Activated CD8-positive, alpha-beta memory T cell treated with anti-CD3 and anti-CD28 coated beads for 4 hours (primary cell): ENCODE results near the gene TEKT2.

ENCODE experiments used
- DNase-seq, 2 donors: peaks; one replicate each; pipeline ENCODE4 v3.0.0-alpha.2; 2020; ENCODE audit warnings: low read depth in 2 of 2

TEKT2 gene

GRCh38 chr1:36128126-36128904 is 44.4 kb downstream of the TEKT2 start:
- DNase-seq: no peak

GRCh38 chr1:36128905-36129206 is 45.0 kb downstream of the TEKT2 start:
- no peak for DNase-seq

- no peak for DNase-seq
Measured at GRCh38 chr1:36132029-36132428, 48.1 kb downstream of the TEKT2 start.

- DNase-seq: no peak
Measured at GRCh38 chr1:36133484-36133883, 49.6 kb downstream of the TEKT2 start.

- DNase-seq: no peak
Measured at GRCh38 chr1:36134031-36134430, 50.1 kb downstream of the TEKT2 start.

GRCh38 chr1:36134505-36135329 is 50.8 kb downstream of the TEKT2 start:
- no peak for DNase-seq

- no peak for DNase-seq
Measured at GRCh38 chr1:36135330-36135667, 51.4 kb downstream of the TEKT2 start.

GRCh38 chr1:36135796-36136195 is 51.9 kb downstream of the TEKT2 start:
- DNase-seq: no peak

GRCh38 chr1:36136535-36136934 is 52.6 kb downstream of the TEKT2 start:
- DNase-seq: no peak

GRCh38 chr1:36137226-36137625 is 53.3 kb downstream of the TEKT2 start:
- no peak for DNase-seq

- no peak for DNase-seq
Measured at GRCh38 chr1:36137776-36138175, 53.9 kb downstream of the TEKT2 start.
